GM12878 (cell line): ENCODE results near the gene SCN4A. TPM values are rescaled to one million over a fixed set of nuclear protein-coding genes. Genes with fewer than 3 reads are reported as not detected.

ENCODE experiments used
- ATAC-seq: fragments of 200-7000 bp; cut with Tn5 transposase; 3 replicates; pipeline ENCODE4 v1.9.1; 2020; ENCODE audit warnings: mild to moderate bottlenecking, moderate library complexity
- BruUV-seq: library from RNA; stranded (reverse); fragments of 400-500 nt; replicated peaks from 2 replicates; lab custom pipeline; 2021; lab: Mats Ljungman, UMichigan
- CTCF ChIA-PET: fragments of 300-600 bp; sonication (Branson Sonifier 250); formaldehyde crosslinking; extraction: SDS; loops from one replicate; lab custom pipeline; 2021; ENCODE audit warnings: inconsistent platforms; lab: Yijun Ruan, JAX
- POLR2A ChIA-PET: fragments of 350-600 bp; formaldehyde crosslinking; extraction: SDS; loops from one replicate; lab custom pipeline; 2021; ENCODE audit warnings: inconsistent platforms; lab: Charles Lee
- RAD21 ChIA-PET: fragments of 300-600 bp; sonication (Branson Sonifier 250); formaldehyde crosslinking; loops from one replicate; lab custom pipeline; 2023; ENCODE audit warnings: antibody characterized with exemption; ENCODE audit not compliant: unreplicated experiment; lab: Charles Lee
- SMC1A ChIA-PET: fragments of 300-600 bp; sonication (Branson Sonifier 250); formaldehyde crosslinking; loops from one replicate; lab custom pipeline; 2023; ENCODE audit not compliant: unreplicated experiment, uncharacterized antibody; lab: Charles Lee
- DNase-seq: peaks from one replicate; pipeline ENCODE4 v3.0.0-alpha.2; 2011; ENCODE audit warnings: low read depth, low spot score
- FAIRE-seq: peaks from 3 replicates; lab custom pipeline; 2011; peaks lifted over from hg19 to GRCh38; lab: Jason Lieb, UNC
- H2AFZ ChIP-seq: 2 replicates; pipeline ENCODE4 v1.6.0; 2011; ENCODE audit warnings: low read depth, low read length, control low read depth; ENCODE audit not compliant: control insufficient read depth
- H3K27ac ChIP-seq: 2 replicates; pipeline ENCODE4 v1.5.1; 2011; ENCODE audit warnings: control low read depth; ENCODE audit not compliant: control insufficient read depth, insufficient read depth
- H3K27me3 ChIP-seq, 2 experiments: replicated peaks in 1 of 2; 2 replicates each; pipeline versions ENCODE4 v1.6.0 to v1.6.1; 2011; ENCODE audit warnings: low read length in 1 of 2; ENCODE audit not compliant: control insufficient read depth in 2 of 2, insufficient read depth in 2 of 2
- H3K36me3 ChIP-seq, 2 experiments: 2 replicates each; pipeline ENCODE4 v1.5.1; 2011; ENCODE audit warnings: low read length in 1 of 2; ENCODE audit not compliant: control insufficient read depth in 2 of 2, insufficient read depth in 2 of 2
- H3K4me1 ChIP-seq: 2 replicates; pipeline ENCODE4 v1.6.1; 2011; ENCODE audit warnings: mild to moderate bottlenecking, low read length, moderate library complexity, mixed read lengths; ENCODE audit not compliant: control insufficient read depth, insufficient read depth
- H3K4me2 ChIP-seq: 2 replicates; pipeline ENCODE4 v1.6.0; 2011; ENCODE audit warnings: control low read depth; ENCODE audit not compliant: control insufficient read depth, insufficient read depth
- H3K4me3 ChIP-seq: fragments of 200-600 bp; sonication (generic); 2 replicates; pipeline ENCODE4 v1.5.1; 2016
- H3K79me2 ChIP-seq: 2 replicates; pipeline ENCODE4 v1.6.0; 2011; ENCODE audit warnings: low read length; ENCODE audit not compliant: control insufficient read depth, insufficient read depth
- H3K9ac ChIP-seq: 2 replicates; pipeline ENCODE4 v1.8.0; 2011; ENCODE audit warnings: low read length, control low read depth, mixed read lengths; ENCODE audit not compliant: control insufficient read depth, insufficient read depth
- H3K9me3 ChIP-seq: replicated peaks from 3 replicates; pipeline ENCODE4 v1.5.1; 2011; ENCODE audit warnings: mild to moderate bottlenecking, low read length; ENCODE audit not compliant: control insufficient read depth, insufficient read depth
- H4K20me1 ChIP-seq: 2 replicates; pipeline ENCODE4 v1.6.0; 2011; ENCODE audit not compliant: control insufficient read depth, insufficient read depth
- BCL11A ChIP-seq: IDR thresholded peaks from 2 replicates; pipeline ENCODE4 v1.6.1; 2011; ENCODE audit warnings: low read depth, low read length
- CHD1 ChIP-seq: IDR thresholded peaks from 2 replicates; pipeline ENCODE4 v1.6.1; 2012; ENCODE audit warnings: low read depth, low read length, improper control_type of control experiment
- EED ChIP-seq: sonication (generic); IDR thresholded peaks from 2 replicates; pipeline ENCODE4 v1.6.1; 2016; ENCODE audit warnings: antibody characterized with exemption, low read depth
- FOXK2 ChIP-seq: fragments of 450-650 bp; IDR thresholded peaks from 2 replicates; pipeline ENCODE4 v1.6.1; 2017; ENCODE audit warnings: mild to moderate bottlenecking, moderate library complexity
- HDGF ChIP-seq: fragments of 450-650 bp; IDR thresholded peaks from 2 replicates; pipeline ENCODE4 v1.6.1; 2016; ENCODE audit warnings: antibody characterized with exemption
- IKZF1 ChIP-seq: fragments of 450-650 bp; conservative IDR thresholded peaks from 2 replicates; pipeline ENCODE4 v1.6.1; 2017; ENCODE audit warnings: antibody characterized with exemption, mild to moderate bottlenecking
- MEF2B ChIP-seq: fragments of 450-650 bp; IDR thresholded peaks from 2 replicates; pipeline ENCODE4 v1.6.1; 2018; ENCODE audit warnings: mild to moderate bottlenecking, moderate library complexity; ENCODE audit not compliant: partially characterized antibody, poor library complexity, severe bottlenecking
- NBN ChIP-seq: fragments of 450-650 bp; IDR thresholded peaks from 2 replicates; pipeline ENCODE4 v1.6.1; 2016
- RB1 ChIP-seq: fragments of 450-650 bp; formaldehyde crosslinking; IDR thresholded peaks from 2 replicates; pipeline ENCODE4 v1.6.1; 2017; ENCODE audit warnings: mild to moderate bottlenecking, borderline replicate concordance
- RELA ChIP-seq: fragments of 450-650 bp; IDR thresholded peaks from 2 replicates; pipeline ENCODE4 v1.8.0; 2014; ENCODE audit warnings: borderline replicate concordance; ENCODE audit not compliant: partially characterized antibody
- REST ChIP-seq: IDR thresholded peaks from 2 replicates; pipeline ENCODE4 v1.6.1; 2012; ENCODE audit warnings: mild to moderate bottlenecking, low read depth, low read length
- TCF3 ChIP-seq: IDR thresholded peaks from 2 replicates; pipeline ENCODE4 v1.6.1; 2012; ENCODE audit warnings: low read depth, mild to moderate bottlenecking, low read length, borderline replicate concordance; ENCODE audit not compliant: insufficient read depth
- ZNF207 ChIP-seq: fragments of 450-650 bp; IDR thresholded peaks from 2 replicates; pipeline ENCODE4 v1.6.1; 2014; ENCODE audit warnings: antibody characterized with exemption, mild to moderate bottlenecking, borderline replicate concordance
- WGBS: methylation state at CpG from one replicate; pipeline ENCODE4 v1.1.6; 2016; ENCODE audit warnings: low lambda C conversion rate; ENCODE audit not compliant: insufficient replicate concordance, insufficient coverage; ENCODE audit errors: missing lambda C conversion rate; 5-methylcytosine and 5-hydroxymethylcytosine counted together
- in situ Hi-C: fragments of 300-500 bp; cut with MboI; formaldehyde crosslinking; loops from 9 replicates; pipeline ENCODE4 v1.14.3; 2018; ENCODE audit warnings: mixed read lengths
- intact Hi-C: fragments of 100-400 bp; cut with micrococcal nuclease; formaldehyde crosslinking; loops from one replicate; pipeline ENCODE4 v1.14.2; 2022; ENCODE audit not compliant: unreplicated experiment
- polyA plus RNA-seq, 11 experiments: library from polyadenylated mRNA; depleted of rRNA in 4 of 11; unstranded in 6 of 11; stranded (reverse) in 5 of 11; fragments of >200 nt; fragmentation: Nextera tagmentation in 4 of 11; fragmentation: Illumina TruSeq in 1 of 11; extraction: Ambion mirVana in 4 of 11; extraction: Trizol in 1 of 11; gene quantifications; 1 replicate in 1 of 11; 2 replicates in 10 of 11; pipeline versions ENCODE4 v1.2.1 to v1.2.3, GENCODE V29; 2011 to 2016; ENCODE audit warnings: inconsistent platforms in 2 of 11, missing spikeins in 2 of 11, low read depth in 1 of 11
- total RNA-seq, 4 experiments: library from RNA; depleted of rRNA in 3 of 4; stranded (reverse); fragments of >200 nt in 3 of 4; fragmentation: Illumina TruSeq in 1 of 4; extraction: Trizol in 1 of 4; gene quantifications; 2 replicates each; pipeline versions ENCODE4 v1.2.1 to v1.2.3, GENCODE V29; 2013 to 2021
- TF ChIP-seq, protein P1 (sequence below): fragments of 450-650 bp; IDR thresholded peaks from 2 replicates; pipeline ENCODE4 v1.6.1; 2016; ENCODE audit warnings: mild to moderate bottlenecking
- TF ChIP-seq, protein P2 (sequence below): fragments of 450-650 bp; formaldehyde crosslinking; IDR thresholded peaks from 2 replicates; pipeline ENCODE4 v1.4.0; 2022; ENCODE audit warnings: mild to moderate bottlenecking, moderate library complexity

The SCN4A gene
- total and polyA plus RNA-seq, 10 of the 15 experiments (the other 5 are each of a cell fraction or from before 2014, with no cell fraction given): under 0.01 to 0.15 (median 0.07) TPM; not detected in 4

DNA sequence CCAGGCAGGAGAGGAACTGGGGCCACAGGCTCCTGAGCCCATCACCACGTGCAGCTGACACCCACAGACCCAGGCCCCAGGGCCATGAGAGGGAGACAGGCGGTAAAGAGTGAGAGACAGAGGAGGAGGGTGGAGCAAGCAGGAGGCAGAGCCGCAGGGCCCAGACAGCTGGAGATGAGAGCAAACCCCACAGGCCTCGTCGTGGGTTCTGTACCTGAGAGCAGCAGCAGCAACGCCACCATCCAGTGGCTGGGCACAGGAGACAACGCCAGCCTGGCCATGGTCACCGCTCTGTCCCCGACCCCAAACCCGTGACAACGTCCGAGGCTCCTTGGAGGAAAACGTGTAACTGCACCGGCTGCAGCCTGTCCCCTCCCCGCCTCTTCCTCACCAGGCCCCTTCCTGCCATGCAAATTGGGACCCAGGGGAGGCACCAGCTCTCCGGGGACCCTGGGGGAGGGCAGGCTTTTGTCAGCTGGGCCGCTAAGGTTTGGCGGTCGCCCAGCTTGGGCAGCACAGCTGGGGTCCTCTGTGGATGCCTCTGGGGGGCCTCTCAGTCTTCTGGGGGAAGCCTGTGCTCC lies 40.6 kb downstream of the SCN4A start, which contains the start of gene CD79B:
Gene CD79B, minus strand, starts transcription at position 351 of the 581 bp plus-strand sequence. Its CDS starts 70 bp downstream, at position 281.
- in situ Hi-C loops: no loop called here
- RAD21 ChIA-PET: interaction anchor here (0.7 to 9.0 kb wide), 15 partner anchors 12 to 331 kb away, joined by 3 to 130 read pairs (median 5); partner anchors contain the start of genes GH1, ICAM2 and TEX2
- BruUV-seq: no TSS peak
- ATAC-seq: peak; percentile 88
- Histone ChIP-seq H3K79me2 (peaks cover 32% of the 10 kb centered on the region), H4K20me1 (no peaks in the 10 kb centered on the region), H2AFZ (peak within 1 kb of the TSS; percentile 72), H3K9me3 (no peaks in the 10 kb centered on the region), H3K4me3 (peak within 1 kb of the TSS; percentile 98), H3K27ac (peak within 1 kb of the TSS; percentile 89), H3K4me2 (peak within 1 kb of the TSS; percentile 98), H3K36me3 (peaks cover 7 to 11% of the 10 kb centered on the region in 2 experiments; a peak in 2 of 4 replicates), H3K9ac (peak within 1 kb of the TSS; percentile 86), H3K27me3 (no peaks in the 10 kb centered on the region), H3K4me1 (peaks cover 46% of the 10 kb centered on the region)
- peak; percentile 61 for FAIRE-seq
- SMC1A ChIA-PET: interaction anchor here (0.7 to 9.0 kb wide), 11 partner anchors 12 to 202 kb away, joined by 3 to 111 read pairs (median 6); partner anchors contain the start of genes GH1 and ICAM2
- POLR2A ChIA-PET: interaction anchor here (0.6 to 5.9 kb wide), 12 partner anchors 10 to 202 kb away, joined by 3 to 68 read pairs (median 5); partner anchors contain the start of genes ERN1 and ICAM2
- WGBS: 1% methylated on average over 19 of the region's 19 CpGs
- intact Hi-C loops: no loop called here
- CTCF ChIA-PET: interaction anchor here (0.6 to 8.7 kb wide), 19 partner anchors 10 to 480 kb away, joined by 3 to 153 read pairs (median 4); partner anchors contain the start of genes GH1 and ICAM2
- DNase-seq: no peak
- TF ChIP-seq ZNF207 (peak; percentile 22; the same call in 1 of the 2 replicates), IKZF1 (peak; percentile 77), BCL11A (peak; percentile 49; the same call in 1 of the 2 replicates), REST (no peak), FOXK2 (0 out of 2 replicates have a peak, but pooled peaks have one; percentile 46), CHD1 (peak; percentile 36; the same call in 1 of the 2 replicates), RB1 (peak; percentile 95), RELA (peak; percentile 27), TCF3 (peak; percentile 75; the same call in 1 of the 2 replicates), HDGF (peak; percentile 93; the same call in 1 of the 2 replicates), MEF2B (peak; percentile 100), NBN (peak; percentile 64), EED (peak; percentile 60; the same call in 1 of the 2 replicates)
- TF ChIP-seq, protein P1, sequence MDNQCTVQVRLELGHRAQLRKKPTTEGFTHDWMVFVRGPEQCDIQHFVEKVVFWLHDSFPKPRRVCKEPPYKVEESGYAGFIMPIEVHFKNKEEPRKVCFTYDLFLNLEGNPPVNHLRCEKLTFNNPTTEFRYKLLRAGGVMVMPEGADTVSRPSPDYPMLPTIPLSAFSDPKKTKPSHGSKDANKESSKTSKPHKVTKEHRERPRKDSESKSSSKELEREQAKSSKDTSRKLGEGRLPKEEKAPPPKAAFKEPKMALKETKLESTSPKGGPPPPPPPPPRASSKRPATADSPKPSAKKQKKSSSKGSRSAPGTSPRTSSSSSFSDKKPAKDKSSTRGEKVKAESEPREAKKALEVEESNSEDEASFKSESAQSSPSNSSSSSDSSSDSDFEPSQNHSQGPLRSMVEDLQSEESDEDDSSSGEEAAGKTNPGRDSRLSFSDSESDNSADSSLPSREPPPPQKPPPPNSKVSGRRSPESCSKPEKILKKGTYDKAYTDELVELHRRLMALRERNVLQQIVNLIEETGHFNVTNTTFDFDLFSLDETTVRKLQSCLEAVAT: no peak
- TF ChIP-seq, protein P2, sequence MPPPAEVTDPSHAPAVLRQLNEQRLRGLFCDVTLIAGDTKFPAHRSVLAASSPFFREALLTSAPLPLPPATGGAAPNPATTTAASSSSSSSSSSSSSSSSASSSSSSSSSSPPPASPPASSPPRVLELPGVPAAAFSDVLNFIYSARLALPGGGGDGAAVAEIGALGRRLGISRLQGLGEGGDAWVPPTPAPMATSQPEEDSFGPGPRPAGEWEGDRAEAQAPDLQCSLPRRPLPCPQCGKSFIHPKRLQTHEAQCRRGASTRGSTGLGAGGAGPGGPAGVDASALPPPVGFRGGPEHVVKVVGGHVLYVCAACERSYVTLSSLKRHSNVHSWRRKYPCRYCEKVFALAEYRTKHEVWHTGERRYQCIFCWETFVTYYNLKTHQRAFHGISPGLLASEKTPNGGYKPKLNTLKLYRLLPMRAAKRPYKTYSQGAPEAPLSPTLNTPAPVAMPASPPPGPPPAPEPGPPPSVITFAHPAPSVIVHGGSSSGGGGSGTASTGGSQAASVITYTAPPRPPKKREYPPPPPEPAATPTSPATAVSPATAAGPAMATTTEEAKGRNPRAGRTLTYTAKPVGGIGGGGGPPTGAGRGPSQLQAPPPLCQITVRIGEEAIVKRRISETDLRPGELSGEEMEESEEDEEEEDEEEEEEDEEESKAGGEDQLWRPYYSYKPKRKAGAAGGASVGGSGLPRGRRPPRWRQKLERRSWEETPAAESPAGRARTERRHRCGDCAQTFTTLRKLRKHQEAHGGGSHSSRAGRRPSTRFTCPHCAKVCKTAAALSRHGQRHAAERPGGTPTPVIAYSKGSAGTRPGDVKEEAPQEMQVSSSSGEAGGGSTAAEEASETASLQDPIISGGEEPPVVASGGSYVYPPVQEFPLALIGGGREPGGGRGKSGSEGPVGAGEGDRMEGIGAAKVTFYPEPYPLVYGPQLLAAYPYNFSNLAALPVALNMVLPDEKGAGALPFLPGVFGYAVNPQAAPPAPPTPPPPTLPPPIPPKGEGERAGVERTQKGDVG (CRISPR knock-in tag): no peak
